ENCODE data around the gene TBX3. TPM values are rescaled to one million over a fixed set of nuclear protein-coding genes. Genes with fewer than 3 reads are reported as not detected.

TBX3 gene
- polyA plus RNA-seq, 1 experiment: 66.4 TPM

- no peak for TF ChIP-seq CTCF (IDR thresholded peaks at IDR 0.05; ENCODE audit: insufficient read depth, low read depth, low read length)
- Histone ChIP-seq H3K27me3 (ENCODE audit: control insufficient read depth, insufficient read depth, low read length) (no peaks in the 10 kb centered on the region), H3K4me3 (ENCODE audit: low read depth, low read length) (no peak overlapping the region), H3K36me3 (ENCODE audit: control insufficient read depth, insufficient read depth, low read length) (no peaks in the 10 kb centered on the region)
- DNase-seq (ENCODE audit: low read depth): no peak
- POLR2A ChIA-PET: no interaction called here
- CTCF ChIA-PET: no interaction called here
Measured at GRCh38 chr12:114659084-114659483, 24.9 kb downstream of the TBX3 start.

GRCh38 chr12:114658002-114658441, 26.0 kb downstream of the TBX3 start:
- DNase-seq (ENCODE audit: low read depth): no peak
- Histone ChIP-seq H3K4me3 (ENCODE audit: low read depth, low read length) (no peak overlapping the region), H3K27me3 (ENCODE audit: control insufficient read depth, insufficient read depth, low read length) (no peaks in the 10 kb centered on the region), H3K36me3 (ENCODE audit: control insufficient read depth, insufficient read depth, low read length) (no peaks in the 10 kb centered on the region)
- no peak for TF ChIP-seq CTCF (IDR thresholded peaks at IDR 0.05; ENCODE audit: insufficient read depth, low read depth, low read length)
- POLR2A ChIA-PET: no interaction called here
- CTCF ChIA-PET: interaction anchor here (0.9 kb wide), 1 partner anchor 1259 kb away, joined by 3 read pairs; no protein-coding TSS in a partner anchor

- CTCF ChIA-PET: interaction anchor here (0.8 to 0.9 kb wide), 2 partner anchors 27 to 32 kb away, joined by 3 read pairs; no protein-coding TSS in a partner anchor
- no peak for TF ChIP-seq CTCF (IDR thresholded peaks at IDR 0.05; ENCODE audit: insufficient read depth, low read depth, low read length)
- POLR2A ChIA-PET: no interaction called here
Measured at GRCh38 chr12:114657597-114657920, 26.4 kb downstream of the TBX3 start.

GRCh38 chr12:114656906-114657596, 26.9 kb downstream of the TBX3 start:
- ChIA-PET CTCF (interaction anchor here (0.8 to 1.4 kb wide), 5 partner anchors 26 to 1290 kb away, joined by 3 to 5 read pairs (median 3); no protein-coding TSS in a partner anchor), POLR2A (no interaction called here)
- no peaks in the 10 kb centered on the region for H3K36me3 ChIP-seq (ENCODE audit: control insufficient read depth, insufficient read depth, low read length)
- DNase-seq (ENCODE audit: low read depth): no peak
- TF ChIP-seq CTCF (IDR thresholded peaks at IDR 0.05; ENCODE audit: insufficient read depth, low read depth, low read length): no peak
- H3K27me3 ChIP-seq (ENCODE audit: control insufficient read depth, insufficient read depth, low read length): no peaks in the 10 kb centered on the region
- no peak overlapping the region for H3K4me3 ChIP-seq (ENCODE audit: low read depth, low read length)

More at GRCh38 chr12:114657597-114657920, 26.4 kb downstream of the TBX3 start:
- Histone ChIP-seq H3K27me3 (ENCODE audit: control insufficient read depth, insufficient read depth, low read length) (no peaks in the 10 kb centered on the region), H3K4me3 (ENCODE audit: low read depth, low read length) (no peak overlapping the region), H3K36me3 (ENCODE audit: control insufficient read depth, insufficient read depth, low read length) (no peaks in the 10 kb centered on the region)
- no peak for DNase-seq (ENCODE audit: low read depth)

GRCh38 chr12:114655934-114656749, 27.8 kb downstream of the TBX3 start:
- Histone ChIP-seq H3K36me3 (ENCODE audit: control insufficient read depth, insufficient read depth, low read length) (no peaks in the 10 kb centered on the region), H3K27me3 (ENCODE audit: control insufficient read depth, insufficient read depth, low read length) (no peaks in the 10 kb centered on the region), H3K4me3 (ENCODE audit: low read depth, low read length) (no peak overlapping the region)
- ChIA-PET CTCF (interaction anchor here (0.8 to 1.4 kb wide), 4 partner anchors 31 to 1291 kb away, joined by 3 to 5 read pairs (median 3); no protein-coding TSS in a partner anchor), POLR2A (no interaction called here)
- no peak for TF ChIP-seq CTCF (IDR thresholded peaks at IDR 0.05; ENCODE audit: insufficient read depth, low read depth, low read length)
- DNase-seq (ENCODE audit: low read depth): no peak

All from BJ (cell line).